Measurements from ENCODE around the gene TOPAZ1.
A peak's percentile ranks its signal among the peaks of the same experiment; 100 is the strongest.

Gene TOPAZ1

DNA sequence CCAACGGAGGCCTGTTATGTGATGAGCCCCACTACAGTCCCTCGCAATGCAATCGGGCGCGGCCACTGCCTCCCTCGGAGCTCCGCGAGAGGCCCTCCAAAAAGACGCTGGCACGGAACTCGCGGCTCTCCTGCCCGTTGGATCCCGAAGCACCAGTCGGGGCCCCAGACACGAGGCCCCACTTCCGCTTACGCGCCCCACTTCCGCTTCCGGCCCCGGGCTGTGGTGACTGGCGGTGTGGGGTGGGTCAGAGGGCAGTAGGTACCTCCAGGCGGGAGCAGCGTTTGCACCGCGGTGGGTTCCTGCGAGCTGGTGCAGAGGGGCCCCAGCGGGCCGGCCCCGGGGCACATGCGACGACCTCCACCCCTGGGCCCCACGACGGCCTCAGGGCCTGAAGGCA lies at the start of gene TOPAZ1:
TSS of gene TOPAZ1 (plus strand) at position 181 of the 400 bp plus-strand sequence. CDS start at position 349, 168 bp downstream.
- no peak for DNase-seq (ENCODE audit: low read depth)
- Histone ChIP-seq H3K27me3 (replicated peaks; ENCODE audit: control insufficient read depth, insufficient read depth, low read length) (peaks cover 14% of the 10 kb centered on the region), H3K9ac (ENCODE audit: low read length) (no peak within 1 kb of the TSS)

DNA sequence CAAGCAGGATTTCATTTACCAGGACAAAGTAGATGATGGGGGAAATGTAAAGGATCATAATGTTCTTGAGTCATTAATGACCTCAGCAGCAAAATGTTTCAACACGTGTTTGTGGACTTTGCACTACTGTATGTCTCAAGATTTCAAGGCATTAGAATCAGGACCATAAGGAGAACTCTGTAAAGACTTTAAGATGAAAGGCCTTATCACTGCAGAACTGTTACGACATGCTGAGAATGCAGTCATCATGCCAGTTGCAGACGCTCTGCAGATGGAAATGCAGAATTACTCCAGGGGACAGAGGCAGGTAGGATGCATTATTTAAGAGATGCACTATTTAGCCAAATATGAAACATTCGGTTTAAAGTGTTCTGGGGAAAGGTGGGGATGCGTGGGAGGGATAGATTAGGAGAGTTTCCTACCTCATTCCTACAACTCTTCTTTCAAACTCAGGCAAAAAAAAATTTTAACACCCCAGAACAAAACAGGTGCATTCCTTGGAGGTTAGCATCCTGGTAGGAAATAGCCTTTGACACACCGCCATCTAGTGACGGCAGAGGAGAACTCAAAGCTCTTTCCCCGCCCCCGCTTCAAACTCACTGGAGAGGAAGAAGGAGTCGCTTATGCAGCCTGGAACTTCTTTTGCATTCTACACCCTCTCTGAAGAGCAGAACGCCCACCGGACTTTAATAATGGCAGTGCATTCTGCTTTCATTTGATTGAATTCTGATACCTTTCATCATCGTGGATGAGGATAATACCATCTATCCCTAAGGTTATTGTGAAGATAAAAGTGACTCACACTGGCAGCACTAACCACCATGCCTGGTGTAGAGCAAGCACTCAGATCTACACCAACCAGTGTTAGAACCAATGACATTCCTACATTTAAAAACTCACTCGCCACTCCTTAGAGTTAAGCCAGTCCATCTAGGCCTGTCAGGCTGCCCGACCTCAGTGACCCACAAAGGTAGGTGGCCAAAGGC lies 43.1 kb upstream of the TOPAZ1 start:
- Histone ChIP-seq H3K27me3 (replicated peaks; ENCODE audit: control insufficient read depth, insufficient read depth, low read length) (peaks cover 4% of the 10 kb centered on the region), H3K4me1 (ENCODE audit: control insufficient read depth, insufficient read depth, low read length) (no peaks in the 10 kb centered on the region), H3K4me3 (ENCODE audit: low read length) (no peak overlapping the region), H3K9me3 (ENCODE audit: control insufficient read depth, low read length) (no peaks in the 10 kb centered on the region), H3K36me3 (ENCODE audit: control insufficient read depth, insufficient read depth, low read length, severe bottlenecking) (no peaks in the 10 kb centered on the region), H3K9ac (ENCODE audit: low read length) (no peak overlapping the region)
- peak; percentile 92 for DNase-seq (ENCODE audit: low read depth)

More for the DNA sequence above, at the start of gene TOPAZ1:
- Histone ChIP-seq H3K4me1 (ENCODE audit: control insufficient read depth, insufficient read depth, low read length) (no peaks in the 10 kb centered on the region), H3K9me3 (ENCODE audit: control insufficient read depth, low read length) (no peaks in the 10 kb centered on the region), H3K36me3 (ENCODE audit: control insufficient read depth, insufficient read depth, low read length, severe bottlenecking) (no peaks in the 10 kb centered on the region), H3K4me3 (ENCODE audit: low read length) (no peak within 1 kb of the TSS)

DNA sequence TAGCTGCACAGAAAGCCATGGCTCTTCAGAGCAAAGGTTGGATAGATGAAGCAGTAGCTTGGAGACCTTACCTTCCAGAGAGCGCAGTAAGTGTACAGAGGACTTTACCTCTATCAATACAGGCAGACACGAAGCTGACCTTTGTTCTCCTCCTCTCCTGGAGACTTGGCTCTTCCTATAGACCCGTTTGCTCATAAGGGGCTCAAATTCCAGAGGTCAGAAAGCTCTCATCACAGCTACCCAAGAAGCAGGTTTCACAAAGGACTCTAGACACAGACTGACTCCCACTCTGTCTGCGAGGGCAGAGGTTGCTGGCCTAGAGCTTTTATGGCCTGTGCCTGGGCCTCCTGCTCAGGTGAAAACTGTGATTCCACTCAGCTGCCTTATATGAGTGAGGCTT lies 35.4 kb upstream of the TOPAZ1 start:
- DNase-seq (ENCODE audit: low read depth), result no peak
- Histone ChIP-seq H3K9ac (ENCODE audit: low read length) (no peak overlapping the region), H3K4me1 (ENCODE audit: control insufficient read depth, insufficient read depth, low read length) (no peaks in the 10 kb centered on the region), H3K36me3 (ENCODE audit: control insufficient read depth, insufficient read depth, low read length, severe bottlenecking) (no peaks in the 10 kb centered on the region), H3K4me3 (ENCODE audit: low read length) (no peak overlapping the region), H3K9me3 (ENCODE audit: control insufficient read depth, low read length) (peaks cover 3% of the 10 kb centered on the region), H3K27me3 (replicated peaks; ENCODE audit: control insufficient read depth, insufficient read depth, low read length) (peaks cover 34% of the 10 kb centered on the region)

DNA sequence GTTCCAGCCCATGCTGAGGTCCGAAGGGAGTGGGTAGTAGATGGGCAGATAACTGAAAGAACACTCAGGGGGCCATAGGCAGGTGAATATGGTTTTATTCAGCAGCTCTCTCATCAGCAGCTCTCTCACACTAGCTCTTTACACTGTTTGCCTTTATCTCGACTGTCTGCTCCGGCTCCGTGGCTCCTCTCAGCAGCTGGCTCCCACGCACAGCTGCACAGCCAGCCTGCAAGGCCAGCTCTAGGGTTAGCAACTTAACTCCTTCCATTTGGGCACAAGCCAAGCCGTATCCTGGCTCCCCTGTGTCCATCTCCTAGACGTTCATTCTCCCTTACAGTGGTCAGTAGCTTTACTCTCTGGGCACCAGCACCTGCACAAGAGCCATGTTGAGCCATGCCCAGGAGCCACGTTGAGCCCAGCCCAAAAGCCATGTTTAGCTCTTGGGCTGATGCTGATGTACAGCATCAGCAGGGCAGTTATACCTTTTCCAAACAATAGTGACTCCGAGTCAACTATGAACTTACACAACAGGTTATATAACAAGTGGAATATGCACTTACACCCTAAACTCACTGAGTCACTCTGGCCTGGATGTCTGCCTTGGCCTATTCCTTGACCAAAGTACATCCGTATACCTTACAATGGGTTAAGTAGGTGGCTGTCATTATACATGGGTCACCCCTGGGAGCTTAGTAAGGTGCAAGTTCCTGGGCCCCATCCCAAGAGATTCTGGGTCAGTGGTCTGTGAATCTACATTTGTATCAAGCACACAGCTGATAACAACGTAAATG lies 34.6 kb upstream of the TOPAZ1 start:
- Histone ChIP-seq H3K9me3 (ENCODE audit: control insufficient read depth, low read length) (peaks cover 3% of the 10 kb centered on the region), H3K9ac (ENCODE audit: low read length) (no peak overlapping the region), H3K4me3 (ENCODE audit: low read length) (no peak overlapping the region), H3K36me3 (ENCODE audit: control insufficient read depth, insufficient read depth, low read length, severe bottlenecking) (no peaks in the 10 kb centered on the region), H3K4me1 (ENCODE audit: control insufficient read depth, insufficient read depth, low read length) (no peaks in the 10 kb centered on the region), H3K27me3 (replicated peaks; ENCODE audit: control insufficient read depth, insufficient read depth, low read length) (peaks cover 31% of the 10 kb centered on the region)
- no peak for DNase-seq (ENCODE audit: low read depth)

DNA sequence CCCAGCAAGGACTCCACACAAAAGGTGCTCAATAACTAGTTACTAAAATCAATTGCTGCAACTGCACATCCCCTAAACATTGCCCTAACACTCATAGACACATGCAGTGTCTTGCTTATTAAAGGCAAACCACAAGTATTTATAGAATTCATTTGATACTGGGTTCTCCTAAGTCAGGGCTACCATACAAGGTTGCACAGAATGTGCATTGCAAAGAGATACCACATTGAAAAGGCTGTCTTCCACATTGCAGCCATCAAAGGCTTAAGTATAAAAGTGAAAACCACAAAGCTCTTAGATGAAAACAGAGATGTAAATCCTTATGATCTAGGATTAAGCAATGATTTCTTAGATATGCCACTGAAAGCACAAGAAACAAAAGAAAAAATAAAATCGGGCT lies 33.6 kb upstream of the TOPAZ1 start:
- H3K9ac ChIP-seq (ENCODE audit: low read length), result no peak overlapping the region
- H3K4me1 ChIP-seq (ENCODE audit: control insufficient read depth, insufficient read depth, low read length), result no peaks in the 10 kb centered on the region
- peaks cover 3% of the 10 kb centered on the region for H3K9me3 ChIP-seq (ENCODE audit: control insufficient read depth, low read length)
- H3K36me3 ChIP-seq (ENCODE audit: control insufficient read depth, insufficient read depth, low read length, severe bottlenecking), result no peaks in the 10 kb centered on the region
- H3K4me3 ChIP-seq (ENCODE audit: low read length), result no peak overlapping the region
- no peak for DNase-seq (ENCODE audit: low read depth)
- H3K27me3 ChIP-seq (replicated peaks; ENCODE audit: control insufficient read depth, insufficient read depth, low read length), result peaks cover 31% of the 10 kb centered on the region

DNA sequence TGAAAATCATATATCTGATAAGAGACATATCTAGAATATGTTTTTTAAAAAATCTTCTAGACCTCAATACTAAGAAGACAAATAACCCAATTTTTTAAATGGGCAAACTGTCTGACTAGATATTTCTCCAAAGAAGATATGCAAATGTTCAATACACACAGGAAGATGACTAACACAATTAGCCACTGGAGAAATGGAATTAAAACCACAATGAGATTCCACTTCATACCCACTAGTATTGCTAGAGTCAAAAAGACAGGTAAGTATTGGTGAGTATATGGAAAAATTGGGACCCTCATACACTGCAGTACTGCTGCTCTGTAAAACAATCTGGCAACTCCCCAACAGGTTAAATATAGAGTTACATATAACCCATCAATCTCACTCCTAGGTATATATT lies 33.1 kb upstream of the TOPAZ1 start:
- H3K4me3 ChIP-seq (ENCODE audit: low read length), result no peak overlapping the region
- H3K36me3 ChIP-seq (ENCODE audit: control insufficient read depth, insufficient read depth, low read length, severe bottlenecking), result no peaks in the 10 kb centered on the region
- peaks cover 3% of the 10 kb centered on the region for H3K9me3 ChIP-seq (ENCODE audit: control insufficient read depth, low read length)
- DNase-seq (ENCODE audit: low read depth), result no peak
- no peaks in the 10 kb centered on the region for H3K4me1 ChIP-seq (ENCODE audit: control insufficient read depth, insufficient read depth, low read length)
- no peak overlapping the region for H3K9ac ChIP-seq (ENCODE audit: low read length)
- peaks cover 31% of the 10 kb centered on the region for H3K27me3 ChIP-seq (replicated peaks; ENCODE audit: control insufficient read depth, insufficient read depth, low read length)

DNA sequence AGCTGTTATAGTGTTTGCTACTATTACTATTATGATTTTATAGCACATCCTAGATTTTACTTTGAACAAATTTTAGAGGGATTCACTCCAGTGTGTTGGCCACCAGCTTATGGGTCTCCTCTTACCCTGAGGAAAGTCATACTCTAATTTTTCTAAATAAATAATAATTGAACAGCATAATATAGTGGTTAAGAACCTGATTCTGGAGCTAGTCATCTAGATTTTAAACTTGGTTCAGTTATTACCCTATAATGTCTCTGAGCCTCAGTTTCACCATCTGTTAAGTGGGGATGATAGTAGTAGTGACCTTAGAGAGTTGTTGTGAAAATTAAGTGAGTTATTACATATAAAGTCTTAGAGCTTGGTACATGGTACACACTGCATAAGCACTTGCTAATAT lies 30.7 kb upstream of the TOPAZ1 start:
- Histone ChIP-seq H3K27me3 (replicated peaks; ENCODE audit: control insufficient read depth, insufficient read depth, low read length) (peaks cover 18% of the 10 kb centered on the region), H3K4me1 (ENCODE audit: control insufficient read depth, insufficient read depth, low read length) (no peaks in the 10 kb centered on the region), H3K36me3 (ENCODE audit: control insufficient read depth, insufficient read depth, low read length, severe bottlenecking) (no peaks in the 10 kb centered on the region), H3K9ac (ENCODE audit: low read length) (no peak overlapping the region), H3K4me3 (ENCODE audit: low read length) (no peak overlapping the region), H3K9me3 (ENCODE audit: control insufficient read depth, low read length) (peaks cover 12% of the 10 kb centered on the region)
- DNase-seq (ENCODE audit: low read depth), result no peak

DNA sequence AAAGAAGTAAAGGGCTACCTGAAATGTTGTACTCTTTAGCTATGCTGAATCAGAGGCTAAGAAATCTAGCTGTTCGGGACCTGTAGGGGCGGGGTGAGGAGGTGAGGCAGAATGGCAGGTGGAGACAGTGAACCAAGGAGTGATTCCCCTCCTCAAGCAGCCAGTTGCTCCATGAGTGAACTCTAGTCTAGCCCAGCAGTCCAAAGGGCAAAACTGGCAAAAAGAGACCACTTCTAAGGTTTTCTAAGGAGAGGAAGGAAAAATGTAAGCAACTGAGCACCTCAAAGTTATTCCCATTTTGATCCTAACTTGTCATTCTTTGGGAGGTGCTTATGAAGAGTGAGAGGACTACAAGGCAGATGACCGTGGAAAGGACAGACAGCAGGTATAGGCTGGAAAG lies 19.3 kb upstream of the TOPAZ1 start:
- H3K9ac ChIP-seq (ENCODE audit: low read length), result no peak overlapping the region
- H3K4me1 ChIP-seq (ENCODE audit: control insufficient read depth, insufficient read depth, low read length), result no peaks in the 10 kb centered on the region
- H3K27me3 ChIP-seq (replicated peaks; ENCODE audit: control insufficient read depth, insufficient read depth, low read length), result peaks cover 35% of the 10 kb centered on the region
- H3K4me3 ChIP-seq (ENCODE audit: low read length), result no peak overlapping the region
- H3K36me3 ChIP-seq (ENCODE audit: control insufficient read depth, insufficient read depth, low read length, severe bottlenecking), result no peaks in the 10 kb centered on the region
- no peak for DNase-seq (ENCODE audit: low read depth)
- peaks cover 3% of the 10 kb centered on the region for H3K9me3 ChIP-seq (ENCODE audit: control insufficient read depth, low read length)

DNA sequence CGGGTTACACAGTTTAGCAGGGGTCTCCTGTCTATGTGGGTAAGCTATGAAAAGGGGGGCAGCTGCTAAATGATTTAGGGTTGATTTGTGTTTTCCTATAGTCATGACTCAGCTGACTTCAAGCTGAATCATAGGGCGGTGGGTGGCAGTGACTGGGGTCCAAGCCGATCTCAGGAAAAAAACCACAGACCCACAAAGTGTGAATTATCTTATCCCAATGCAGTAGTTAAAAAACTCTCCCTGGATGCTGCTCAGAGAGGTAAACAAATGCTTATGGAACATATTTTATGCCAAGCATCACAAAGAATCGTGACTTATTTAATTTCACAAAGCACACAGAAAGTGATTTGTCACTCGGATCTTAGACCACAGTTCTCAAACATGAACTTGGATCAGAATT lies 18.4 kb upstream of the TOPAZ1 start:
- no peak overlapping the region for H3K4me3 ChIP-seq (ENCODE audit: low read length)
- peaks cover 35% of the 10 kb centered on the region for H3K27me3 ChIP-seq (replicated peaks; ENCODE audit: control insufficient read depth, insufficient read depth, low read length)
- H3K9ac ChIP-seq (ENCODE audit: low read length), result no peak overlapping the region
- no peaks in the 10 kb centered on the region for H3K36me3 ChIP-seq (ENCODE audit: control insufficient read depth, insufficient read depth, low read length, severe bottlenecking)
- no peak for DNase-seq (ENCODE audit: low read depth)
- H3K9me3 ChIP-seq (ENCODE audit: control insufficient read depth, low read length), result peaks cover 3% of the 10 kb centered on the region
- peaks cover 8% of the 10 kb centered on the region for H3K4me1 ChIP-seq (ENCODE audit: control insufficient read depth, insufficient read depth, low read length)

DNA sequence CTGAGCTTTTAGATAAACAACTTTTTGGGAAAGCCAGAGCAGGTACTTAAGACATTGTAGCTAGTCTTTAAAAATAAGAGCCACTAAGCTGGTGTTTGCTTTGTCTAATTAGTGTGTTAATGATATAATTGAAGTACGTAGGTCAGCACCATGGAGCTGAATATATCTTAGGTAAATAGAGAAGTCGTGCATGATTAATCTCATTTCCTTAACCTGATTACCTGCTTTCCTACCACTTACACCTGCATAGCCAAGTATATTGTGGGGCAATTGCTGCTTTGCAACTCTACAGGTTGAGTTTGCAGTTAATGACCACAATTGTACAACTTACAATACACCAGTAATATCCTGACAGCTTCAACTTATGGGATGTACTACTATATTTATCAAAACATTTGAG lies 17.6 kb upstream of the TOPAZ1 start:
- Histone ChIP-seq H3K9me3 (ENCODE audit: control insufficient read depth, low read length) (peaks cover 3% of the 10 kb centered on the region), H3K36me3 (ENCODE audit: control insufficient read depth, insufficient read depth, low read length, severe bottlenecking) (no peaks in the 10 kb centered on the region), H3K9ac (ENCODE audit: low read length) (no peak overlapping the region), H3K4me3 (ENCODE audit: low read length) (no peak overlapping the region), H3K27me3 (replicated peaks; ENCODE audit: control insufficient read depth, insufficient read depth, low read length) (peaks cover 35% of the 10 kb centered on the region), H3K4me1 (ENCODE audit: control insufficient read depth, insufficient read depth, low read length) (peaks cover 8% of the 10 kb centered on the region)
- no peak for DNase-seq (ENCODE audit: low read depth)

DNA sequence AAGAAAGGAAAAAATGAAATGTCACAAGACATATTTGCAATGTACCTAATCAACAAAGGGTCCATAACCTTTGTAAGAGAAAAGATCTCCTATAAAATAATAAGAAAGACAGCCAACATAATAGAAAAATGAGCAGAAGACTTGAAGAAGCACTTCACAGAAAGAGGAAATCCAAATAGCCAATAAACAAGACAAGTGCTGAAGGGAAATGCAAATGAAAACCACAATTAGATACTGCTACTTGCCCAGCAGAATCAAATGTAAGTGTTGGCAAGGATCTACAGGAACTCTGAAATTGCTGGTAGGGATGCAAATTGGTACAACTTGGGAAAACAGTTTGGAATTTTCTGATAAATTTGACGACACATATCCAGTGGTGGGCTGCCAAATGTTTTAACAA lies 15.1 kb upstream of the TOPAZ1 start:
- Histone ChIP-seq H3K4me3 (ENCODE audit: low read length) (no peak overlapping the region), H3K9me3 (ENCODE audit: control insufficient read depth, low read length) (peaks cover 3% of the 10 kb centered on the region), H3K9ac (ENCODE audit: low read length) (no peak overlapping the region), H3K4me1 (ENCODE audit: control insufficient read depth, insufficient read depth, low read length) (peaks cover 8% of the 10 kb centered on the region), H3K27me3 (replicated peaks; ENCODE audit: control insufficient read depth, insufficient read depth, low read length) (peaks cover 35% of the 10 kb centered on the region), H3K36me3 (ENCODE audit: control insufficient read depth, insufficient read depth, low read length, severe bottlenecking) (no peaks in the 10 kb centered on the region)
- DNase-seq (ENCODE audit: low read depth), result no peak

All from adipocyte (in vitro differentiated cells).